Ishikawa (cell line): Measurements from ENCODE around the gene CACUL1.

Source experiments
- CEBPB ChIP-seq: IDR thresholded peaks from 2 replicates; pipeline ENCODE4 v1.6.1; 2012
- CREB1 ChIP-seq: IDR thresholded peaks from 2 replicates; pipeline ENCODE4 v1.6.1; 2012; ENCODE audit warnings: low read depth
- EGR1 ChIP-seq: IDR thresholded peaks from 2 replicates; pipeline ENCODE4 v1.6.1; 2012
- EP300 ChIP-seq: IDR thresholded peaks from 2 replicates; pipeline ENCODE4 v1.6.1; 2012; ENCODE audit warnings: borderline replicate concordance
- FOXM1 ChIP-seq: IDR thresholded peaks from 2 replicates; pipeline ENCODE4 v1.6.1; 2012; ENCODE audit warnings: low read depth, borderline replicate concordance
- NFIC ChIP-seq: IDR thresholded peaks from 2 replicates; pipeline ENCODE4 v1.6.1; 2012
- RAD21 ChIP-seq: IDR thresholded peaks from 2 replicates; pipeline ENCODE4 v1.6.1; 2012; ENCODE audit warnings: low read depth
- TAF1 ChIP-seq: IDR thresholded peaks from 2 replicates; pipeline ENCODE4 v1.6.1; 2012; ENCODE audit warnings: low read depth, mild to moderate bottlenecking
- TCF12 ChIP-seq: IDR thresholded peaks from 2 replicates; pipeline ENCODE4 v1.6.1; 2012; ENCODE audit warnings: low read depth
- TEAD4 ChIP-seq: IDR thresholded peaks from 2 replicates; pipeline ENCODE4 v1.6.1; 2012
- YY1 ChIP-seq: IDR thresholded peaks from 2 replicates; pipeline ENCODE4 v1.6.1; 2012; ENCODE audit warnings: low read depth
- ZBTB7A ChIP-seq: IDR thresholded peaks from 2 replicates; pipeline ENCODE4 v1.6.1; 2012; ENCODE audit warnings: low read depth
- TF ChIP-seq, protein P1 (sequence below): IDR thresholded peaks from 2 replicates; pipeline ENCODE4 v1.6.1; 2012
- TF ChIP-seq, protein P2 (sequence below): IDR thresholded peaks from 2 replicates; pipeline ENCODE4 v1.6.1; 2012; ENCODE audit warnings: low read depth, mild to moderate bottlenecking
- TF ChIP-seq, protein P3 (sequence below): IDR thresholded peaks from 2 replicates; pipeline ENCODE4 v1.6.1; 2012

CACUL1 gene

DNA sequence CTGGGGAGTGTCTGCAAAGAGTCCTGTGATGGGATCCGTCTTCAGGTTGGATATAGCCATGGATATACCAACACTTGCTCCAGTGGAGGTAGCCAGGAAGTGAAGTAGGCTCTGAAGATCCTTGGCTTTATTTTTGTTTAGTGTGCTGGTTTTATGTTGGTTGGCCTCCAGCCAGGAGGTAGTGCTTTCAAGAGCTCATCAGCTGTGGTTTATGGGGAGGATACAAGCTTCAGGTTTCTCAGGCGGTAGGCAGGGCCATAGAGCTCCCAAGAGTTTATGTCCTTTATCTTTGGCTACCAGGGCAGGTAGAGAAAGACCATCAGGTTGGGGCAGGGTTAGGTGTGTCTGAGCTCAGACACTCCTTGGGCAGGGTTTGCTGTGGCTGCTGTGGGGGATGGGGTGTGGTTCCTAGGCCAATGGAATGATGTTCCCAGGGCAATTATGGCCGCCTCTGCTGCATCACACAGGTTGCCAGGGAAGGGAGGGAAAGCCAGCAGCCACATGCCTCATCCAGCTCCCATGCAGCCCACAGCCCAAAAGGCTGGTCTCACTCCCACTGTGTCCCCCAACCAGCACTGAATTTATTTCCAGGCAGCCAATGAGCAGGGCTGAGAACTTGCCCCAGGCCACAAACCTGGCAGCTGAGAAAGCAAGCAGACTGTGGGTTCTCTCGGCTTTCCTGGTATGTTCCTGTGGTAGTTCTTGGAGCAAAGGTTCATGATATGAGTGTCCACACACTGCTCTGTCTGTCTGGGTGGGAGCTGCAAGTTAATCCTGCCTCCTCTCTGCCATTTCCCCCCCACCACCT lies 92.3 kb downstream of the CACUL1 start:
- TF ChIP-seq, protein P1, sequence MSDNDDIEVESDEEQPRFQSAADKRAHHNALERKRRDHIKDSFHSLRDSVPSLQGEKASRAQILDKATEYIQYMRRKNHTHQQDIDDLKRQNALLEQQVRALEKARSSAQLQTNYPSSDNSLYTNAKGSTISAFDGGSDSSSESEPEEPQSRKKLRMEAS, result no peak
- TF ChIP-seq NFIC (peak; percentile 16; the same call in 1 of the 2 replicates), YY1 (no peak), TCF12 (no peak)

DNA sequence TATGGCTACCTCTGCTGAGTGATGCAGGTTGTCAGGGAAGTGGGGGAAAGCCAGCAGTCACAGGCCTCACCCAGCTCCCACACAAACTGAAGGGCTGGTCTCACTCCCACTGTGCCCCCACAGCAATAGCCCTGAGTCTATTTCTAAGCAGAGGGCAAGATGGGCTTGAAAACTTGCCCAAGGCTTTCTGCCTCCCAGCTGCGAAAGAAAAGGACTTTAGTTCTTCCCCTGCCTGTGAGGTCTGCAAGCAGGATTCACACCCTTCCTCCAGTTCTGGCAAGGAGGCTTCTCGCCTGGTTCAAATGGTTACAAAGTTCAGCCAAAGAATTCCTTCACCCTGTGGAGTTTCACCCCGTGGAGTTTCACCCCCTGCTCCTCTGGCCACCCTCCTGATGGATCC lies 96.0 kb downstream of the CACUL1 start:
- TF ChIP-seq TCF12, result no peak
- no peak for TF ChIP-seq CREB1
- no peak for TF ChIP-seq RAD21
- TF ChIP-seq FOXM1, result no peak
- no peak for TF ChIP-seq NFIC
- TF ChIP-seq, protein P2, sequence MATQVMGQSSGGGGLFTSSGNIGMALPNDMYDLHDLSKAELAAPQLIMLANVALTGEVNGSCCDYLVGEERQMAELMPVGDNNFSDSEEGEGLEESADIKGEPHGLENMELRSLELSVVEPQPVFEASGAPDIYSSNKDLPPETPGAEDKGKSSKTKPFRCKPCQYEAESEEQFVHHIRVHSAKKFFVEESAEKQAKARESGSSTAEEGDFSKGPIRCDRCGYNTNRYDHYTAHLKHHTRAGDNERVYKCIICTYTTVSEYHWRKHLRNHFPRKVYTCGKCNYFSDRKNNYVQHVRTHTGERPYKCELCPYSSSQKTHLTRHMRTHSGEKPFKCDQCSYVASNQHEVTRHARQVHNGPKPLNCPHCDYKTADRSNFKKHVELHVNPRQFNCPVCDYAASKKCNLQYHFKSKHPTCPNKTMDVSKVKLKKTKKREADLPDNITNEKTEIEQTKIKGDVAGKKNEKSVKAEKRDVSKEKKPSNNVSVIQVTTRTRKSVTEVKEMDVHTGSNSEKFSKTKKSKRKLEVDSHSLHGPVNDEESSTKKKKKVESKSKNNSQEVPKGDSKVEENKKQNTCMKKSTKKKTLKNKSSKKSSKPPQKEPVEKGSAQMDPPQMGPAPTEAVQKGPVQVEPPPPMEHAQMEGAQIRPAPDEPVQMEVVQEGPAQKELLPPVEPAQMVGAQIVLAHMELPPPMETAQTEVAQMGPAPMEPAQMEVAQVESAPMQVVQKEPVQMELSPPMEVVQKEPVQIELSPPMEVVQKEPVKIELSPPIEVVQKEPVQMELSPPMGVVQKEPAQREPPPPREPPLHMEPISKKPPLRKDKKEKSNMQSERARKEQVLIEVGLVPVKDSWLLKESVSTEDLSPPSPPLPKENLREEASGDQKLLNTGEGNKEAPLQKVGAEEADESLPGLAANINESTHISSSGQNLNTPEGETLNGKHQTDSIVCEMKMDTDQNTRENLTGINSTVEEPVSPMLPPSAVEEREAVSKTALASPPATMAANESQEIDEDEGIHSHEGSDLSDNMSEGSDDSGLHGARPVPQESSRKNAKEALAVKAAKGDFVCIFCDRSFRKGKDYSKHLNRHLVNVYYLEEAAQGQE, result no peak

DNA sequence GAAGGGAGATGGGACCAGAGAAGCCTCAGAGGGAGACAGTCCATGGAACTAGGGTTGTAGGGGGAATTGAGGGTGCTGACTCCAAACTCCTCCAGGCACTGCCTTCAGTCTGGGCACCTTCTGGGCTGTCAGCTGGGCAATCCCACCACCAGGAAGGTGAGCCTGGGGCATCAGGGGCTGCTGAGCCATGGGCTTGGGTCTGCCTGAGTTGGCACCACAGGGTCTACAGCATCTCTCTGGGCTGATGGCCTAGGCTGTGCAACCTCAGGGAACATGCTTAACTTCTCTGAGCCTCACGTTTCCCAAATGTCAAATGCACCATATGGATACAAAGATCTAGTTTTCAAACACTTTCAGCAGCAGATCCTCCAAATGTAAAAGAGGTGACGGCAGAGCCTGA lies 112.5 kb downstream of the CACUL1 start:
- TF ChIP-seq, protein P3, sequence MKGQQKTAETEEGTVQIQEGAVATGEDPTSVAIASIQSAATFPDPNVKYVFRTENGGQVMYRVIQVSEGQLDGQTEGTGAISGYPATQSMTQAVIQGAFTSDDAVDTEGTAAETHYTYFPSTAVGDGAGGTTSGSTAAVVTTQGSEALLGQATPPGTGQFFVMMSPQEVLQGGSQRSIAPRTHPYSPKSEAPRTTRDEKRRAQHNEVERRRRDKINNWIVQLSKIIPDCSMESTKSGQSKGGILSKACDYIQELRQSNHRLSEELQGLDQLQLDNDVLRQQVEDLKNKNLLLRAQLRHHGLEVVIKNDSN, result no peak
- no peak for TF ChIP-seq EP300
- TF ChIP-seq YY1, result no peak
- TF ChIP-seq EGR1, result no peak
- no peak for TF ChIP-seq TCF12
- no peak for TF ChIP-seq ZBTB7A
- TF ChIP-seq, protein P2, result no peak
- TF ChIP-seq, protein P1, result no peak

DNA sequence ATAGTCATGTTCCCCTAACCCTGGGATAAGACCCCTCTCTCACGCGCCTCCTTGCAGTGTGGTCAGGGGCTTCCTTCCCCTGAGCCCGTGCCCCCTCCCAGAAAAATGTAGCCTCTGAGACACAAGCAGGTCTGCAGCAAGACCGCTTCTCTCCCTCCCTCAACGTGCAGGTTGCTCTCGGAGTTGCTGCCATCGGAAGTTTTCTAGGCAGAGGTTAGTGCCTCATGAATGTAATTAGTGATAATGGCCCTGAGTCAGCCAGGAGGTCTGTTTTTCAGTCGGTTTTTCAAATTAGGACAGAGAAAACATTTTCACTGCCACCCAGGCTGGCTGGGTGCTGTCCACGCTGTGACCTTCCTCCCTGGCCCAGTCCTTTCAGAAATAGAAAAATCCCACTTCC lies 116.1 kb downstream of the CACUL1 start:
- no peak for TF ChIP-seq TAF1
- TF ChIP-seq CEBPB, result no peak
- no peak for TF ChIP-seq NFIC
- TF ChIP-seq, protein P2, result no peak
- TF ChIP-seq TCF12, result no peak
- TF ChIP-seq, protein P1, result no peak
- no peak for TF ChIP-seq TEAD4
- no peak for TF ChIP-seq YY1
- TF ChIP-seq ZBTB7A, result no peak
- TF ChIP-seq RAD21, result no peak
- TF ChIP-seq FOXM1, result no peak
- TF ChIP-seq CREB1, result no peak
- TF ChIP-seq, protein P3, result no peak
